ENCODE data around the gene NPFF. TPM values are rescaled to one million over a fixed set of nuclear protein-coding genes. Genes with fewer than 3 reads are reported as not detected.

The NPFF gene
- total RNA-seq, 2 donors from 2014 or later, result not detected

- H3K27me3 ChIP-seq (ENCODE audit: control insufficient read depth, insufficient read depth, low read length, poor library complexity, severe bottlenecking), result no peaks in the 10 kb centered on the region
- peaks cover 16% of the 10 kb centered on the region for H3K36me3 ChIP-seq (ENCODE audit: control insufficient read depth, insufficient read depth, low read length)
- H3K9ac ChIP-seq (ENCODE audit: extremely low read depth, low read length, poor library complexity, severe bottlenecking), result peak within 1 kb of the TSS; percentile 88
- no peak for TF ChIP-seq CTCF (conservative IDR thresholded peaks at IDR 0.05)
- peak within 1 kb of the TSS; percentile 99 for H3K27ac Mint-ChIP-seq
- peak within 1 kb of the TSS; percentile 73 for H3K27ac ChIP-seq (ENCODE audit: low read depth, low read length)
- peaks cover 2% of the 10 kb centered on the region for H3K27me3 Mint-ChIP-seq (ENCODE audit: insufficient read depth)
- H3K4me3 ChIP-seq (ENCODE audit: low read length), result peak within 1 kb of the TSS; percentile 85
- peaks cover 30% of the 10 kb centered on the region for H3K4me1 Mint-ChIP-seq
- H3K4me3 Mint-ChIP-seq, result peak within 1 kb of the TSS; percentile 79
- peaks cover 10% of the 10 kb centered on the region for H3K36me3 Mint-ChIP-seq (ENCODE audit: low read depth)
- DNase-seq, result peak; percentile 93
- no peaks in the 10 kb centered on the region for H3K9me3 Mint-ChIP-seq
- no peaks in the 10 kb centered on the region for H3K9me3 ChIP-seq (ENCODE audit: control insufficient read depth, low read length)
- H3K4me1 ChIP-seq (ENCODE audit: control insufficient read depth, insufficient read depth, low read length), result peaks cover 16% of the 10 kb centered on the region
- 2 to 7% methylated on average over 8 to 51 of the region's 51 CpGs for WGBS, 2 experiments (ENCODE audit: insufficient coverage in 1 of 2, insufficient read length in 1 of 2)
Observed at GRCh38 chr12:53499266-53500141, 7.8 kb downstream of the NPFF start, which contains the start of gene MAP3K12. TSS of gene MAP3K12 (minus strand) at chr12:53499458. CDS start at chr12:53487391, 12,067 bp downstream.

GRCh38 chr12:53498235-53498630 is 9.1 kb downstream of the NPFF start:
- no peak overlapping the region for H3K9ac ChIP-seq (ENCODE audit: extremely low read depth, low read length, poor library complexity, severe bottlenecking)
- Mint-ChIP-seq H3K36me3 (ENCODE audit: low read depth) (no peaks in the 10 kb centered on the region), H3K27me3 (ENCODE audit: insufficient read depth) (peaks cover 2% of the 10 kb centered on the region), H3K27ac (no peak overlapping the region), H3K4me3 (peak overlapping the region; percentile 79), H3K4me1 (peaks cover 43% of the 10 kb centered on the region), H3K9me3 (no peaks in the 10 kb centered on the region)
- H3K27me3 ChIP-seq (ENCODE audit: control insufficient read depth, insufficient read depth, low read length, poor library complexity, severe bottlenecking), result no peaks in the 10 kb centered on the region
- H3K4me1 ChIP-seq (ENCODE audit: control insufficient read depth, insufficient read depth, low read length), result peaks cover 23% of the 10 kb centered on the region
- WGBS, 2 experiments (ENCODE audit: insufficient coverage in 1 of 2, insufficient read length in 1 of 2), result 84% methylated on average over 2 of the region's 2 CpGs; no CpG with 5 or more reads in 1 of the 2 experiments
- DNase-seq, result no peak
- TF ChIP-seq CTCF (conservative IDR thresholded peaks at IDR 0.05), result no peak
- H3K27ac ChIP-seq (ENCODE audit: low read depth, low read length), result no peak overlapping the region
- H3K36me3 ChIP-seq (ENCODE audit: control insufficient read depth, insufficient read depth, low read length), result peaks cover 4% of the 10 kb centered on the region
- H3K9me3 ChIP-seq (ENCODE audit: control insufficient read depth, low read length), result no peaks in the 10 kb centered on the region
- H3K4me3 ChIP-seq (ENCODE audit: low read length), result no peak overlapping the region

DNA sequence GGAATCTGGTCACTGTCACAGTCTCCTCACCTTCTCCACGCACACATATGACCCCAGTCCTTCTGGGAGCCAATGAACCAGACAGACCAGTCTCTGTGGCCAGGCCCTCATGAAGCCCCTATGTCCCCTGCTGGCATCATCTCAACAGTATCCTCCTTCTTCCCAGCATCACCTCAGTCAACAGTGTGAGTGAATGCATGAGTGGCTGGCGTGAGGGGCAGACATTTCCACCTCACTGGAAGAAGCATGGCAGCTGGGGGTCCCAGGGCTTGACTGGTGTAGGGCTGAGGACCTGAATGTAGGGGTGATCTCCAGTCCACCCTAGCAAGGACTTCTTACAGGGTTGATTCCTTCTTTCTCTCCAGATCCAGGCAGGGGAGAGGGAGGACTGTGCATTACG is 9.8 kb downstream of the NPFF start:
- H3K4me1 ChIP-seq (ENCODE audit: control insufficient read depth, insufficient read depth, low read length), result peaks cover 23% of the 10 kb centered on the region

More for the DNA sequence above, 9.8 kb downstream of the NPFF start:
- Mint-ChIP-seq H3K36me3 (ENCODE audit: low read depth) (no peaks in the 10 kb centered on the region), H3K27ac (no peak overlapping the region), H3K9me3 (no peaks in the 10 kb centered on the region), H3K4me1 (peaks cover 44% of the 10 kb centered on the region), H3K27me3 (ENCODE audit: insufficient read depth) (peaks cover 2% of the 10 kb centered on the region), H3K4me3 (no peak overlapping the region)
- no peaks in the 10 kb centered on the region for H3K9me3 ChIP-seq (ENCODE audit: control insufficient read depth, low read length)
- H3K27me3 ChIP-seq (ENCODE audit: control insufficient read depth, insufficient read depth, low read length, poor library complexity, severe bottlenecking), result no peaks in the 10 kb centered on the region
- DNase-seq, result peak; percentile 43
- H3K9ac ChIP-seq (ENCODE audit: extremely low read depth, low read length, poor library complexity, severe bottlenecking), result no peak overlapping the region
- H3K27ac ChIP-seq (ENCODE audit: low read depth, low read length), result no peak overlapping the region
- no peaks in the 10 kb centered on the region for H3K36me3 ChIP-seq (ENCODE audit: control insufficient read depth, insufficient read depth, low read length)
- H3K4me3 ChIP-seq (ENCODE audit: low read length), result no peak overlapping the region
- WGBS, 2 experiments (ENCODE audit: insufficient coverage in 1 of 2, insufficient read length in 1 of 2), result 93 to 96% methylated on average over 2 to 3 of the region's 3 CpGs
- TF ChIP-seq CTCF (conservative IDR thresholded peaks at IDR 0.05), result no peak

All from endodermal cell (in vitro differentiated cells).